Sigmoid colon (tissue), 7 donors: ENCODE data around the gene MAP4K4. TPM values are rescaled to one million over a fixed set of nuclear protein-coding genes. Genes with fewer than 3 reads are reported as not detected.

ENCODE experiments used
- DNase-seq: peaks from one replicate; pipeline ENCODE4 v3.0.0-alpha.2; 2019
- H3K27ac ChIP-seq, 4 donors: fragments of 200-600 bp; sonication (generic); one replicate each; pipeline ENCODE4 v1.5.1; 2016 to 2019; ENCODE audit warnings: mild to moderate bottlenecking in 1 of 4
- H3K27me3 ChIP-seq, 3 donors: fragments of 200-600 bp; sonication (generic); one replicate each; pipeline ENCODE4 v1.5.1; 2019; ENCODE audit warnings: mild to moderate bottlenecking in 1 of 3
- H3K36me3 ChIP-seq, 4 donors: fragments of 200-600 bp; sonication (generic); one replicate each; pipeline ENCODE4 v1.5.1; 2016 to 2019
- H3K4me1 ChIP-seq, 4 donors: fragments of 200-600 bp; sonication (generic); one replicate each; pipeline ENCODE4 v1.5.1; 2017 to 2019
- H3K4me3 ChIP-seq, 4 donors: fragments of 200-600 bp; sonication (generic); one replicate each; pipeline ENCODE4 v1.5.1; 2017 to 2019; ENCODE audit warnings: mild to moderate bottlenecking in 2 of 4, moderate library complexity in 1 of 4
- H3K9me3 ChIP-seq, 4 donors: fragments of 200-600 bp in 3 of 4; sonication (generic) in 3 of 4; one replicate each; pipeline versions ENCODE4 v1.5.1 to v1.6.1; 2013 to 2019
- CTCF ChIP-seq, 4 experiments: fragments of 450-650 bp in 3 of 4; fragments of 200-600 bp in 1 of 4; IDR thresholded peaks; one replicate each; pipeline ENCODE4 v1.5.1; 2016 to 2019; ENCODE audit warnings: antibody characterized with exemption in 4 of 4, mild to moderate bottlenecking in 3 of 4, moderate library complexity in 2 of 4
- EP300 ChIP-seq, 4 donors: sonication (generic); formaldehyde crosslinking; IDR thresholded peaks; one replicate each; pipeline ENCODE4 v1.6.1; 2017; ENCODE audit warnings: antibody characterized with exemption in 4 of 4
- POLR2A ChIP-seq, 2 donors: fragments of 450-650 bp; IDR thresholded peaks; one replicate each; pipeline ENCODE4 v1.6.1; 2016; ENCODE audit warnings: antibody characterized with exemption in 2 of 2, mild to moderate bottlenecking in 2 of 2, moderate library complexity in 2 of 2
- POLR2AphosphoS5 ChIP-seq, 4 donors: sonication (generic); formaldehyde crosslinking; IDR thresholded peaks; one replicate each; pipeline ENCODE4 v1.6.1; 2017; ENCODE audit warnings: antibody characterized with exemption in 4 of 4
- WGBS, 2 donors: extraction: QIAGEN DNeasy Blood & Tissue Kit; methylation state at CpG; one replicate each; pipeline ENCODE4 v1.1.7; 2013; 5-methylcytosine and 5-hydroxymethylcytosine counted together
- intact Hi-C: fragments of 100-400 bp; cut with DNase I; formaldehyde crosslinking; loops from one replicate; pipeline ENCODE4 v1.15.1; 2023
- polyA plus RNA-seq, 3 donors: library from polyadenylated mRNA; stranded (reverse); fragments of 200-250 nt; gene quantifications; one replicate each; pipeline ENCODE4 v1.2.3, GENCODE V29; 2013
- total RNA-seq, 4 donors: library from RNA; depleted of rRNA; stranded (reverse); fragments of >200 nt; gene quantifications; one replicate each; pipeline ENCODE4 v1.1.0, GENCODE V29; 2016
- donor health status: healthy with polysubstance abuse.
- donor health status: Bipolar disorder and iron deficiency.
- donor health status: healthy.

Gene MAP4K4
- total and polyA plus RNA-seq, 7 donors: 8.8 to 62.9 (median 37.2) TPM

GRCh38 chr2:101828673-101829334, 131.3 kb downstream of the MAP4K4 start:
- Histone ChIP-seq H3K36me3 (peaks cover 0 to 20% (median 2%) of the 10 kb centered on the region in 4 donors), H3K4me1 (peaks cover 0 to 49% (median 42%) of the 10 kb centered on the region in 4 donors), H3K27ac (peak overlapping the region in 3 of 4 donors; percentile 16 to 38 (median 25)), H3K27me3 (no peaks in the 10 kb centered on the region), H3K4me3 (no peak overlapping the region), H3K9me3 (no peaks in the 10 kb centered on the region)
- DNase-seq: no peak
- WGBS, 2 donors: 45 to 52% methylated on average over 7 of the region's 7 CpGs
- no peak for TF ChIP-seq CTCF (IDR thresholded peaks at IDR 0.05)
- TF ChIP-seq POLR2AphosphoS5 (IDR thresholded peaks at IDR 0.05): peak in 1 of 4 donors; percentile 9
- intact Hi-C loops: loop anchor here (5.0 kb wide), 1 partner anchor 132 kb away; the partner anchor contains the start of gene MAP4K4

- peaks cover 0 to 49% (median 42%) of the 10 kb centered on the region in 4 donors for H3K4me1 ChIP-seq
- TF ChIP-seq EP300 (IDR thresholded peaks at IDR 0.05): no peak
- no peak for TF ChIP-seq POLR2AphosphoS5 (IDR thresholded peaks at IDR 0.05)
- no peak for TF ChIP-seq POLR2A (IDR thresholded peaks at IDR 0.05)
- no peak for TF ChIP-seq CTCF (IDR thresholded peaks at IDR 0.05)
Observed at GRCh38 chr2:101829429-101829828, 131.9 kb downstream of the MAP4K4 start.

GRCh38 chr2:101830146-101830545, 132.6 kb downstream of the MAP4K4 start:
- peaks cover 0 to 29% (median 4%) of the 10 kb centered on the region in 4 donors for H3K36me3 ChIP-seq
- H3K27ac ChIP-seq: no peak overlapping the region
- H3K27me3 ChIP-seq: no peaks in the 10 kb centered on the region
- 81 to 84% methylated on average over 1 of the region's 1 CpG for WGBS, 2 donors
- DNase-seq: no peak
- H3K4me1 ChIP-seq: peaks cover 0 to 49% (median 42%) of the 10 kb centered on the region in 4 donors
- H3K4me3 ChIP-seq: no peak overlapping the region
- TF ChIP-seq EP300 (IDR thresholded peaks at IDR 0.05) (no peak), CTCF (IDR thresholded peaks at IDR 0.05) (no peak), POLR2A (IDR thresholded peaks at IDR 0.05) (no peak), POLR2AphosphoS5 (IDR thresholded peaks at IDR 0.05) (no peak)
- H3K9me3 ChIP-seq: no peaks in the 10 kb centered on the region
- intact Hi-C loops: loop anchor here (2.0 to 5.0 kb wide), 3 partner anchors 213 to 487 kb away; no protein-coding TSS in a partner anchor

More at GRCh38 chr2:101829429-101829828, 131.9 kb downstream of the MAP4K4 start:
- Histone ChIP-seq H3K9me3 (no peaks in the 10 kb centered on the region), H3K27ac (peak overlapping the region in 2 of 4 donors; percentile 25 to 38), H3K36me3 (peaks cover 0 to 22% (median 2%) of the 10 kb centered on the region in 4 donors), H3K4me3 (no peak overlapping the region), H3K27me3 (no peaks in the 10 kb centered on the region)
- WGBS, 2 donors: 91 to 94% methylated on average over 3 of the region's 3 CpGs
- DNase-seq: no peak
- intact Hi-C loops: loop anchor here (5.0 kb wide), 1 partner anchor 132 kb away; the partner anchor contains the start of gene MAP4K4

- H3K4me1 ChIP-seq: peaks cover 0 to 49% (median 42%) of the 10 kb centered on the region in 4 donors
- DNase-seq: no peak
- no peaks in the 10 kb centered on the region for H3K9me3 ChIP-seq
- intact Hi-C loops: loop anchor here (2.0 to 5.0 kb wide), 3 partner anchors 213 to 488 kb away; no protein-coding TSS in a partner anchor
- H3K36me3 ChIP-seq: peaks cover 0 to 33% (median 6%) of the 10 kb centered on the region in 4 donors
- no peak for TF ChIP-seq POLR2A (IDR thresholded peaks at IDR 0.05)
- TF ChIP-seq EP300 (IDR thresholded peaks at IDR 0.05): no peak
- TF ChIP-seq CTCF (IDR thresholded peaks at IDR 0.05): no peak
- TF ChIP-seq POLR2AphosphoS5 (IDR thresholded peaks at IDR 0.05): no peak
- H3K4me3 ChIP-seq: no peak overlapping the region
- 82% methylated on average over 5 of the region's 5 CpGs for WGBS, 2 donors
- H3K27ac ChIP-seq: peak overlapping the region in 1 of 4 donors; percentile 67
- no peaks in the 10 kb centered on the region for H3K27me3 ChIP-seq
Observed at GRCh38 chr2:101830555-101830954, 133.0 kb downstream of the MAP4K4 start.
